Fibroblast of villous mesenchyme (primary cell): ENCODE data around the gene DMRT3. TPM values are rescaled to one million over a fixed set of nuclear protein-coding genes. Genes with fewer than 3 reads are reported as not detected.

ENCODE experiments used
- DNase-seq: peaks from one replicate; pipeline ENCODE4 v3.0.0-alpha.2; 2010; ENCODE audit warnings: low read depth
- H3K4me3 ChIP-seq: 2 replicates; pipeline ENCODE4 v1.5.1; 2011; ENCODE audit warnings: low read depth, mild to moderate bottlenecking, low read length
- CTCF ChIP-seq: IDR thresholded peaks from 2 replicates; pipeline ENCODE4 v1.5.1; 2012; ENCODE audit warnings: low read depth, mild to moderate bottlenecking, low read length; ENCODE audit not compliant: insufficient read depth
- total RNA-seq: library from RNA; depleted of rRNA; stranded (reverse); fragments of >200 nt; gene quantifications from 2 replicates; pipeline ENCODE4 v1.2.3, GENCODE V29; 2012

DMRT3 gene
- total RNA-seq, 1 donor, result not detected

- H3K4me3 ChIP-seq, result no peak overlapping the region
- DNase-seq, result no peak
- TF ChIP-seq CTCF, result no peak
Observed at GRCh38 chr9:942805-943580, 33.5 kb upstream of the DMRT3 start.

GRCh38 chr9:947985-948384 is 28.5 kb upstream of the DMRT3 start:
- TF ChIP-seq CTCF, result no peak
- H3K4me3 ChIP-seq, result no peak overlapping the region
- no peak for DNase-seq

GRCh38 chr9:948497-948896 is 28.0 kb upstream of the DMRT3 start:
- no peak for DNase-seq
- H3K4me3 ChIP-seq, result no peak overlapping the region
- no peak for TF ChIP-seq CTCF

GRCh38 chr9:950139-950538 is 26.3 kb upstream of the DMRT3 start:
- no peak for DNase-seq
- TF ChIP-seq CTCF, result no peak
- no peak overlapping the region for H3K4me3 ChIP-seq

GRCh38 chr9:952546-952945 is 23.9 kb upstream of the DMRT3 start:
- DNase-seq, result no peak
- TF ChIP-seq CTCF, result no peak
- H3K4me3 ChIP-seq, result no peak overlapping the region

GRCh38 chr9:959105-959504 is 17.4 kb upstream of the DMRT3 start:
- TF ChIP-seq CTCF, result no peak
- no peak for DNase-seq
- H3K4me3 ChIP-seq, result no peak overlapping the region

- TF ChIP-seq CTCF, result no peak
- no peak for DNase-seq
Observed at GRCh38 chr9:959914-960313, 16.5 kb upstream of the DMRT3 start.

More at GRCh38 chr9:959914-960313, 16.5 kb upstream of the DMRT3 start:
- no peak overlapping the region for H3K4me3 ChIP-seq
